HG02763 (cell line): ENCODE measurements around the gene FSIP2.

ENCODE experiments used
- ATAC-seq: cut with Tn5 transposase; IDR thresholded peaks from one replicate; pipeline ENCODE4 v1.9.1; 2021; ENCODE audit warnings: mild to moderate bottlenecking, moderate library complexity; ENCODE audit not compliant: unreplicated experiment

Gene FSIP2, protein sequence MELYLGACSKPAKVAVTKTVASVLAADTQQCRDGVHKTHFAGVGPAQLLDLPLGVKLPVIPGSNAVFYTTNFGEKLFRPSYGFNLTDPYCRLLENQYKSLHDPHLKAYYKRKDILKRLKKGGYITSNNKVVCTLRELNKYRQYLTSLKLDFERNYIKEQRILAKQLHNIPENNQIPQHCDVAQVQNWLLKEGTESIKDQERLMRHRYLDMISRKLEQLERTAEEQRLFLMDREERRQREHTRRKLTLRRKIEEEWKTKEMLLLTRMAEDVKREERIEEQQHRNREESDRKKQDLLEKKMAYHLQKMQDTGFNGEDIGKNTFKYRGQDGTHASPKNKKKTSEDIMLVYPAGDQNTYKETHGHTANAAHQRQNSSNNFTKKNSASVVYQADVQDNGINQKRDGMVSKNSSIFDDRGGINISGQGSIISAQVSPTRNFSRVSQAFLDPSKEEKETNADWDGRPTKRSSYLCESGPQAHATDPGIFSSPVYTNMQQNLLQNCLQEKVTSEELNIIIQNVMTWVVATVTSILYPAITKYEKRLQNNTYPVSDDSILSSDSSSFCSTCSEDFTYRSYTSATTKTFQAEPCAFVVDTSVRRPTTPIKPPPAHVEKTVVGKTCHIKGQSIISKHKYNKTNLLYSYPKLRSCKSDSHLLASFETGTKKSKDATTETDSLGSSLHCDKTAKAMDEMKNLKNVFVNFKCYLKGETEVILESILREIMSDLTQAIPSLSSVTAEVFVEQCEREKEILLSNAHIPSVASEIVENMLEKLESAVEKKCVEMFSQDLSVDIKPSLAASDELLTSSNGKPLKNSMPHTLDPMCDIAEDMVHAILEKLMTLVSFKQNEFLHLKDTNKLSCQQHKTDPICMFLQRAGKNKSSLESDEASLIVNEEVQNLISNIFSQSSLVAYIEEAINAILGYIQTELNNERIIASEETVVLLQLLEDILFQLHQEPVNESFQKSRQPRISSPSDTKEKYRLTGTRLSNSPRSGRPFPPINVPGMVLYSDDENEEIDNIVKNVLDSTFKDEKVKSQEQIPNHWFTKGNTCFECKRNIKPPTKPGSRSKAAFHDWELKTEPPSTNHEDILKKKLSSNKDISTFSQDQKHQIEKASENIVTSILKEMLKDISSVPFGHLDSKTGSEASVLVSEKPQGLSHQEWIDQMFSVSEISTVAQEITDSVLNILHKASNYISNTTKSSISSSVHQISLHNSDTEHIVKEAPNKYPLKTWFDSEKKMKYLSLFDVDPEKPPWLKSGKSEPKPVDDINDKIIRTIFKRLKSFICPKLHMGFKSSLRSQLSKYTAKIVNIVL (N-terminal part only)

DNA sequence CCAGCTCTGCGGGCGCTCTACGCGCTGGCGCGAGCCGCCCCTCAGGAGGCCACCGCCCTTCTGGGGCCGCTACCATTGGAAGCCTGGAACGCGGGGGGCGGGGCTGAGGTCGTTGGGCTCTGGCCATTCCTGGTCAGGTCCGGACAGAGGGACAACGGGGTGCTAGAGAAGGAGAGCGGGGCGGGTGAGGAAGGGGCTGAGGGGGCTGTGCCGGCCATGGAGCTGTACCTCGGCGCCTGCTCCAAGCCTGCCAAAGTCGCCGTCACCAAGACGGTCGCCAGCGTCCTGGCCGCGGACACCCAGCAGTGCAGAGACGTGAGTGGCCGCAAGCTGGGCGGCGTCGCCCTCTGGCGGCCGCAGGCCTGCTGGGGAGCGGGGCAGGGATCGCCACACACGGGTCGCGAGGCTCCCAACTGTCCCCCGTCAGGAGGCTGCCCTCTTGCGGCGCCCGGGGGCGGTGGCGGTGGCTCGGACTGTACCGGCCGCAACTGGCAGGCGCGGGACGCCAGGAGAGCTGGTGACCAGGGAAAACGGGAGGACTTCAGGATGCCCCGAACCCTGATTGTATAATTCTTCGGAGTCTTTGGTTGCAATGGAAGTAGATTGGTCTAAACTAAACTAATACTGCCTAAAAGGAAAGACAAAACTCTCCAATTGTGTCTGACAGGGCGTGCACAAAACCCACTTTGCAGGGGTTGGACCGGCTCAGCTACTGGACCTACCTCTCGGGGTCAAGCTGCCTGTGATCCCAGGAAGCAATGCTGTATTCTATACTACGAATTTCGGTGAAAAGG, at the start of gene FSIP2:
Gene FSIP2, plus strand, starts transcription at position 126 of the 794 bp plus-strand sequence. Its CDS starts 91 bp downstream, at position 217.
- ATAC-seq: peak; percentile 99

DNA sequence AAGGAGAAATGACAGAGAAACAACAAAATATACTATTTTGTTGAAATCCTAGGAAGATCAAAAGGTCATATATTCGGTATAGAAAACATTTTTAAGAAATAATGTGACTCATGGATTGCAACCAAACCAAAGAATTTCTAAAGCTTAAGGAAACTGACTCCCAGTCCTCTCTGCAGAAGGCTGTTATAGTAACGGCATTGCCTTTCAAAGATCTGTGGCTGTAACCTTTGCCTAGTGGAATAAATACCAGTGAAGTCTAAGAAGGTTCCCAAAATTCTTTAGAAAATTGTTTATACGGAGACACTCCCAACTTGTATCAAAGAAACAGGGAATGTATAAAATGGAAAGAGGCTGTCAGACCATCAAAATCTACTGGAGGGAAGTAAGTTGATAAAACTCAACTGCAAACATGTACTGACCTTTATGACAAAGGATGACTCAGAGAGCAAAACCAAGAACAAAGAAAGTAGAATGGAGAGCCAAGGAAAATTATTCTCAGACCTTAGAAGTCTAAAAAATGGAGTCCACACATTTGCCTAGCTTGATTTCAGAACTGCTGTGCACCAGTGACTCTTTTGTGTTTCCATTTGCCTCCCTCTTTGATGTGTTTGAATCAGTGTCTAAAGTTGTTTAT, 48.6 kb upstream of the FSIP2 start:
- no peak for ATAC-seq

DNA sequence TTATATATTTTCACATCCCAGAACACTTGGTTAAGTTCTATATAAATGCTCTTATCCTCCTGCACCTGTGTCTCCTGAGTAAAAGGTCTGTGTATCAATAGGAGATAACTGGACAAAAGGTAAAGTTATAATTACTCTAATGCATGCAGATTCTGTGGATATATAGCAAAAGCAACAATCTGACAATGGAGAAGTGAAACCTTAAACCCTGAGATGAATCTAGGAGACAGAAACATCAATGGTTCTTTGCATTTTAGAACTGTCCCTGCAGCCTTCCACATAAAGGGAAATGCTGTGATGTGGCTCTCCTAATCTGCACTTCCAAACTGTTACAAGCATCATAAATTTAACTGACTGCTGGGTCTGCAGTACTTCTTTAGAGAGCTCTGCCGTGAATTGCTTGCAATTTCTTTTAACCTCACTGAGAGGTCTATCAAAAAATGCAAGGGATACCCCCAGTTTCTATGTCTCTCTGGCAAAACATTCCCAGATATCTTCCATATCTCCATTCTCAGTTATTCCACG, 42.8 kb upstream of the FSIP2 start:
- ATAC-seq: no peak

DNA sequence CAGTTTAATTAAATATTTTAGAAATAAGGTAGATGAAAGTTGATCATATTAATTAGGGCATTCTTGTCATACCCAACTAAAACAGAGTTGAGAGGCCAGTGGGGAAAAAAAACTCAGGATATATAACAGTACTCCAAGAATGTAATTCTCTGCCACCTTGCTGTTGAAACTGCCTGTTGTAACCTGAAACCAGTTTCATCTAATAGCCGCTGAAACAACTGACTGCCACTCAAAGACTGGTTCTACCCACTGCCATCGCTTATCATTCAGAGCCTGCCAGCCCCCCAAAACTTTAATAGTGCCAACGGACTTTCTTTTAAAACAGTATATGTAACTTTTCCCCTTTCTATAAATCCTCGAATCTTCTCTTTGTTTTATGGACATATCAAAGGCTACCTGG, 37.7 kb upstream of the FSIP2 start:
- no peak for ATAC-seq

DNA sequence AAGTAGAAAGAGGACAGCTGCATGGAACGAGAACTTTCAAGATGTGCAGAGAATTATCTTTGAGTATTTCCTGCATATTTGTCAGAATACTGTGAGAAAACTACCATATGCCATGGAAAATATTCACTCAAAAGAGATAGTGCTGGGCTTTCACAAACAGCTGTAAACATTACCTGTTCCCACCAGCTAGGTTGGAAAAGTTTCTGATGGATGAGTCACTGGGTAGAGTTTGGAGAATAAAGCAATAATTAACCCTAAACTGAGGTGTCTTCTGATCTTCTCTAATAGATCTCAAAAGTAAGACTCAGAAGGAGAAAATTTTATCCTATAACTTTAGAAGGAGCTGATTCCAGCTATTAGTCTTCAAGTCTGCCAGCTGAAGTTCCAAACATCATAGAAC, 3.9 kb upstream of the FSIP2 start:
- no peak for ATAC-seq

DNA sequence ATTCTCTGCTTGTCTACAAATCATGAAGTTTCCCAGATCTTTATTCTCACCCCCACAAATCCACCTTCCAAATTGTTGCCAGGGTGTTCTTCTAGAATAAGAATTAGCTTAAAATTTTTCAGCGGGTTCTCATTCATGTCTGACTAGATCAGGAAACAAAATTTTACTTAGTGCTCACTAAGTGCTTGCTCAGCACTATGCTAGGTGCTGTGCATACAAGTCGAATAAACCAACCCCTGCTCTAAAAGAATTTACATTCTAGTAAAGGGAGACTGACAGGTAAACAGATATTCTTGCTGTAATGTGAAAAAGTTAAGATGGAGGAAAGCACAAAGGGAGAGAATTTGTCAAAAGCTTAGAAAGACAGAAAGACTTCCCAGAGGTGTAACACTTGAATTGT, 2.4 kb upstream of the FSIP2 start:
- ATAC-seq: no peak

DNA sequence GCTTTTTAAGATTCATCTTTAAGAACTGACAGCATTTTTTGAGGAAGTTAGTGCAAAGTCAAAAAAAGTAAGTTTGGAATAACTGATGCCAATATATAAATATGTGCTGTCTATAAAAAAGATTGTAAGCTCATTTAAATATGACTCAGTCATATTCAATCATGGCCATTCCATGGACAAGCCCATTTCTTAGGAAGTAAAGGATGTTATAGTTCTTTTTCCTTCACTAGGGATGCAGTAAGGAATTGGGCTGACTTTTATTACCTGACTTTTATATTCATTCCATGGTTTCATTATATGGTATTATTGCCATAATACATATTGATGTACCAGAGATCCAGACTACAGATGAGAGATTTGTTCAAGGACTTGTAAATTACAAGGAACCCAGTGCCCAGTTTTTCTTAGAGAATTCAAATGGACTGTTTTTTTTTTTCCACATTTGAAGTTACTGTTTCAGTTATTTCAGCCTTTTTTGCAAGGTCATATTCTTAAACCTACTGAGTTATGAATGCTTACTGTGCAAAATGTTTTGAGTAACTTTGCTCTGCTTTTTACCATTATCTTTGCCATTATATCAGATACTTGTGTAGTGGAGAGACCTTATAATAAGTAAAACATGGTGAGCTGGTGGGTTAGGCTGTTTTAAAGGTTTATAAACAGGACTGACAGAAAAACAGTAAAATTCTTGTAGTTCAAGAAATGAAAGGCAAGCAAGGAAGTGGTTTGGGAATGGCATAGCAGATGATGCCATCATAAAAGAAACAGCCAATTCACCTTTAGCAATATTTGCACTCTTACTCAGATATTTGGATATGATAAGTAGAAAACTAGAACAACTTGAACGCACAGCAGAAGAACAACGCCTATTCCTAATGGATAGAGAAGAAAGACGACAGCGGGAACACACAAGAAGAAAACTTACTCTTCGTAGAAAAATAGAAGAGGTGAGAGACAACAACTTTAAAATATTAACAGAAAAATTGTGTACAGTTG, 7.6 kb downstream of the FSIP2 start:
- no peak for ATAC-seq

DNA sequence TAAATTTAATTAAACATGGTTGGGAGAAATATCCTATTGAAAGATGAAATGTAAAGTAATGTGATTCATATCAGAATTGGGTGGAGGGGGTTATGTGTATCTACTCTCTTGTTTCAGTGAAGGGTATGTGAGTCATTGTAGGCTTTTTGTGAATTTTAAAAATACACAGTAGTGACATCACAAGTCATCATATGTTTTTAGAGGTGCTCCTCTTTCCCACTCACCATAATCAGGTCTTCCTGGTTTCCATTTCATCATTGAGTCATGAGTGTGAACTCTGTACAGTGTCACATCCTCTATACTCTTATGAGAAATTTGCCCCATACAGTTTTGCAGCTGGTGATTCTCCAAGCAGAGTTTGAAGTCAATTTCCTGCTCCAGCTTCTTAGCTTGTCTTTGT, 18.8 kb downstream of the FSIP2 start:
- no peak for ATAC-seq

DNA sequence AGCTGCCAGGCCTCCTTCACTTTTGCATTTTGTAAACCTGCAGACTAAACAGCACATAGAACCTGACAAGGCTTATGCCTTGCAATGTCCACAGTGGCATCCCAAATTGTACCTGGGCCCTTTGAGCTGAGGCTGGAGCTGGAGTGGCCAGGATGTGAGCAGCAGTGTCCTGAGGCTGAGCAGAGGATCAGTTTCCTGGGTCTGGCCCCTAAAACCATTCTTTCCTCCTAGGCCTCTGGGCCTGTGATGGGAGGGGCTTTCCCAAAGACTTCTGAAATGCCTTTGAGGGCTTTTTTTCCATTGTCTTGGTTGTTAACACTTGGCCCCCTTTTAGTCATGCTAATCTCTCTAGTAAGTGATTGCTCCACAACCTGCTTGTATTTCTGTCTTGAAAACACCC, 32.8 kb downstream of the FSIP2 start:
- ATAC-seq: no peak

DNA sequence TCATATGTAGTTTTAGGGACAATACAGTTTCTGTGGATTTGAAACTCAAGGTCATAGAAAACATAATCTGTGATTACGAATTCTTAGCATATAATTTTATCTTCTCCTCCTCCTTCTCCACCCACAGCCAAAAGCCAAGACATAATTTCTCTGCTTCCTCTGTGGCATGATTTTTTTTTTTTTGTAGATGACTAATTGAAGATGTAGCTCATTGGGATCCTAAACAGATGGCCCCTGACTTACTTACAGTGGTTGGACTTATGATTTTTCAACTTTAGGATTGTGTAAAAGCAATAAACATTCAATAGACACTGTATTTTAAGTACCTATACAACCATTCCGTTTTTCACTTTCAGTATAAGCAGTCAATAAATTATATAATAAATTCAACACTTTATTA, 42.3 kb downstream of the FSIP2 start:
- ATAC-seq: no peak

DNA sequence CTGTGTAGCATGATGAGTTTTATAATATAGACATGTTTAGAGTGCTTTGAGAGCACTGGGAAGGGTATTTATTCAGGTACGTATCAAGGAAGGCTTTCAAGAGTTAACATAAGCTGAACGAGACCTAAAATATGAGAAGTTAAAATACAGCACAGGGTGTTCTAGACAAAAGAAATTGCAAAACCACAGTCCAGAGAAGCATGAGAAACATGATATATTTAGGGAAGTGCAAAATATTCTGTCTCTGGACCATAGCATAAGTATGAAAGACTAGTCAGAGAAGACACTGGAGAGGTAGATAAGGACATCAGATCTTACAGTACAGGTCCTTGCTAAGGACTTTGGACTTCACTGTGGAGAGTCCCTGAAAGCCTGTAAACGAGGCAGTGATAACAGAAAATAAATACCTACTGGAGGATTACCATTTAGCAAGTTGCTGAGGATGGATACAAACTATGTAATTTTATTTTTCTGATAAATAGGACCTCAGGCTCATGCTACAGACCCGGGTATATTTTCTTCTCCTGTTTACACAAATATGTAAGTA, 43.7 kb downstream of the FSIP2 start:
- no peak for ATAC-seq

DNA sequence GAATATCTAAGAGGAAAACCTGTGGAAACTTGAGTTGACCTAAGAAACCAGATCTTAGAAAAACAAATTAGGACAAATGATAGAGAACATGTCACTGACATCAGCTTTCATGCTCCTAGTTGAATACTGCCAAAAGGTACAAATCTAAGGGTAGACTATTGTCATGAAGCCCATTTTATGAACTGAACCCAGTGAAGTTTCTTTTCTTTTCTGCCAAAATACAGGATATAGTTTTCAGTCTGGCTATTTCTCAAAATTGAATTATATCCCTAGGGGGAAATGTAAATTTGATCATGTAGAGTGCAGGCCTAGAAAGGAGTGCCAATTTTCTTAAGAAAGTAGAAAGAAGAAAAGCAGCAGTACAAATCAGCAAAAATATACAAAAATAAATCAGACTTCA, 46.6 kb downstream of the FSIP2 start:
- ATAC-seq: no peak

DNA sequence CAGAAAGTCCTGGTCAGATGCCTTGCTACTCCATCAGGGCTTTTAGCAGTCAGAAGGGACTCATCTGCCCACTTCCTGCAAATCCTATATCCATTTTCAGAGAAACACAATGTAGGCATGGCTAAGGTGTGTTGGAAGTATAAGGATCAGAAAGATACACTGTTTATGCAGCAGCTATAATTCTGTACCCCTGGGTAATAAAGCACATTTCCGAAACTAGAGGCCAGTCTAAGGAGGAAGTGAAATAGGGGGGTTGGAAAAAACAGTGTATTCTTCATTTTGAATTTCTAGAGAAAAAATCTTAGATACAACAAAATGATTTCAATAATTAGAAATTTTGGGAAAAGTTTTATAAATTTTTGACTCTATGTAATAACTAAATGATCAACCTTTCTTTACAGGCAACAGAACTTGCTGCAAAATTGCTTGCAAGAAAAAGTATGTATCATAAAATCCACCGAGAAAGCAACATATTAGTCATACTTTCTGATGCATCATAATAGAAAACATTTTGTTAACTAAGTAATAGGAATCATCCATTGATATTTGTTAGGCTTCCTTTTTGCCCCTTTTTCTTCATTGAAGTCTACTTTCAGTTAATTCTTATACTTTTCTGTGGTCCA, 47.4 kb downstream of the FSIP2 start:
- peak; percentile 61 for ATAC-seq

DNA sequence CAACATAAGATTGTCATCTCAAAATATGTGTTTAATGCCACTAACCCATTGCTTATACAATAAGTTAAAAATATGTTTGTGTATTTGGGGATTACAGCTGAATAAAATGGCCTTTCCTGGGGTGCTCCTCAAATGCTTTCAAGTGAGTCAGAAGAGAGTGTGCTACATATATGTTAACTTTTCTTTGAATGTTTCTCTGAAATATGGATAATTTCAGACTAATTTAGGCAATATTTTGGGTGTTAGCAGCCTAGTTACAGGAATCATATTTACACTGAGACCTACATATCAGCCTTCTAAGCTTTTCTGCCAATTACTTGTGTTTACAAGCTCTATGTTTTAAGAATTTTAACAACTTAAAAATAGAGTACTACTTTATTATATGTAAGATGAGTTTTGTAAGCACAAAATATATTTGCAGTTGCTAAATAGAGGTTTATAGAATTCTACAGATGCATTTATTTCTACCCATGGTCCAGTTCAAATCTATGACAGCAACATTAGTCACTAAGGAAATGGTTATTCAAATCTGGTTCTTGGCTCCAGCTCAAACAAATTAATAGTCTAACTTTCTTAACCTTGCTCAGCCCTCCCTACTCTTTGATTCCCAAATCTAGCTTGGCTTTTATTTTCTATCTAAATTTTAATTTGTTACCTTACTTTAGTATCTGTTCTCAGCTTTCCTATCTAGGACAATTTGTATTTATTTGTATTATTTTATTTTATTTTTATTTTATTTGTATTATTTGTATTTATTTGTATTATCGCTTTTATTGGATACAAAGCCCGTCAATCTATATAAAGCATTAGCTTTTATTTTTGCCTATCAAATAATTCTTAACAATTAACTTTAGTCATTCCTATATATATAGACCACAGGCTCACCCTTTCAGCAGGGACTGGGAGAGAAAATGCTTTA, 48.9 kb downstream of the FSIP2 start:
- no peak for ATAC-seq

DNA sequence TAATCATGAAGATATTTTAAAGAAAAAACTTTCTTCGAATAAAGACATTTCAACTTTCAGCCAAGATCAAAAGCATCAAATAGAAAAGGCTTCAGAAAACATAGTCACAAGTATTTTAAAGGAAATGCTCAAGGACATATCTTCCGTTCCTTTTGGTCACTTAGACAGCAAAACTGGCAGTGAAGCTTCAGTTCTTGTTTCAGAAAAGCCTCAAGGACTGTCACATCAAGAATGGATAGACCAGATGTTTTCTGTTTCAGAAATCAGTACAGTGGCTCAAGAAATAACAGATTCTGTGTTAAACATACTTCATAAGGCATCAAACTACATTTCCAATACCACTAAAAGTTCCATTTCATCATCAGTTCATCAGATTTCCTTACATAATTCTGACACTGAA, 51.8 kb downstream of the FSIP2 start:
- ATAC-seq: no peak

DNA sequence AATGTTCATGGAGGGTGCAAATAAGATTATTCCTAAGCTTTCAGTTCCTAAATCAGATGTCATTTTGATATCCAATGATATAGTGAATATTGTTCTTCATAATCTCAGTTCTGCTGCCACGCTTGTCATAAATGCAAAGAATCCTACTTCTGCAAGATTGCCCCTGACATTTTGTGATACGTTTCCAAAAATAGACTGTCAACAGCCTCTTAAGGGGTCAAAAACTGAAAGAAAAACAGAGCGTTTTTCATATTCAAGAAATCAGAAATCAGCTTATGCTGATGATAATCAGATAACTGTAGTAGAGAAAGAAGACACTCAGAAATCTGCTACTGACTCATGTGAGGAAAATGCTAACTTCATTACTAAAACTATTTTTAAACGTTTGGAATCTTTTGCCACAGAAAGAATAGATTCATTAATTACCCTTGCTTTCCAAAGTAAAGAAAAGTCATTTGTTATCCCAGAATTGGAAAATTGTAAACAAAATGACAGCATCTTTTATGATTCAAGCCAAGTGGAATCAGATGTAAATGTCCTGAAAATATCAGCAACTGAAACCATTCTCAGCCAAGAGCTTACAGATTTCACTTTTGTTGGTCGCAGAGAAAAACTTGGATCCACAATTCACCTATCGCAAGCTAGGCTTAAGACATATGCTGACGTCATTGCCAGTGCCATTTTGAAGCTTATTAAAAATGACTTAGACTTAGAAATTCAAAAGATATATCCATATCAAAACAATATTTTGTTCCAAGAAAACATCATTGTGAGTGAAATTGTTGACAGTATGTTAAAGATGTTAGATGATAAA, 55.1 kb downstream of the FSIP2 start:
- ATAC-seq: no peak
